ENCODE measurements around the gene USP53.
"Not testable (repeated sequence)": the region's sequence is repeated elsewhere in the genome, so short reads cannot be mapped to it uniquely, and the experiment has no call there.

The USP53 gene

DNA sequence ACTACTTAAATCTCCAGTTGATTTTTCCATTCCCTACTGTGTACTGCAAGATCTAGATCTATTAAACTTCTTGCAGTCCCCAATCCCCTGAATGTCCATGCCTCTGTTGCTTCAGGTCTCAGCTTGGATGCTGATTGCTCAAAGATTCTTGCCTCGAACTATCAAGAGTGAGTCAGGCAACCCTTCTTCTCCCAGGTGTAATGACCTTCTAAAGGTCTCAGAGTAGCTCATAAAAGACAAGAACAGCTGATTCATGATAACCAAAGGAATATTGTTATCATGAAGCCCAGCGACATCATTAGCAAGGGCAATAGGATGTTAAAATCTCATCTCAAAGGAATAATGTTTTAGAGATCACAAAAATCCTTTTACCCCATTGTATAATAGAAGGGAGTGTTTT, 116.2 kb downstream of the USP53 start:
- DNase-seq = no peak

DNA sequence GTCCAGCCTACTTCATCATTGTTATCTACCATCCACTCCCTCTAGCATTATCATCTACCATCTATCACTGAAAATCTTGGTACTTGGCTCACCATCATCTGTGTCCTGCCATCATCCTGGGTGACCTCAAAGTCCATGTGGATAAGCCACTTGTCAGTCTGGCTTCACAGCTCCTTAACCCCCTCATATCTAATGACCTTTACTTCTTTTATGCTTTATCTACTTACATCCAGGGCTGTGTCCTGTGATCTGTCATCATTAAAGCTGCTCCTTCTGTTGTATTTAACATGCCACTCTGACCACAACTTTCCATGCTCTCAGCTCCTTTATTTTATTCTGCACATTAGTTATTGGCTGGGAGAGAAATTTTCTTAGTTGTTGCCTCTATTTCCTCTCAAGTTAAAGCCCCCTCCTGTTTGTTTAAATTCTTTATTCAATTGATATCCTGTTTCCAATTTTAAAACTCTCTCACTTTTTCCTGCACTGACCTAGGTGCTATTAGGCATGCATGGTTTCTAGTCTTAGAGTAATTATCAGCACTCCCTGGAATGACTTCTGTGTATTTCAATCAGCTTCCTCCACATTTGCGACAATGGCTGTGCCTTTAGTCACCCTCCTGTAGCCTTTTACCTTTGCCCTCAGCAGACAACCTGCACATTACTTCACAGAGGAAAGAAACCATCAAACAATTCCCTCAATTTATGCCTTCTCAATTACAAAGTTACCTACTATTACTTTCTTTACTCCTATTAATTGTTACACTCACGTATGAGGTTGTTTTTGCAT, 117.5 kb downstream of the USP53 start:
- no peak for DNase-seq

- not testable (repeated sequence) for DNase-seq
Measured at GRCh38 chr4:119336332-119336979, 123.9 kb downstream of the USP53 start.

DNA sequence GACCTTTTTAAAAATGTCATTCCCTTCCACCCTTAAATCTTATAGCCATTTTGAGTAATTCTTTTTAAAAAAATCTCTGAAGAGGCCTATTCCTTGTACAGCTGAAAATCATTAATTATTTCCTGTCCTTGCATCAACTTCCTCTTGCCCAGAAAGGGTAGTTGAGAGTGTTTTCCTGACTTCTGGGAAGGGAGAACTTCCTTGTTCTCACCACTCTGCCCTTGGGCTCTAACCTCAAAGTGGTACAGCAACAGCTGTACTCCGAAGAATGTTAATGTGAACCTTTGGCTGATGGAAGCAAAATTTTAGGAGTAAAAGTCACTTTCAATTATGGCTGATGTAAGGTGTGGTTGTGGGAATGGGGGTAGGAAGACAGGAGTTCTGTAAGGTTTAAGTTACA, 124.5 kb downstream of the USP53 start:
- DNase-seq = no peak

GRCh38 chr4:119339895-119340294, 127.4 kb downstream of the USP53 start:
- not testable (repeated sequence) for DNase-seq

GRCh38 chr4:119343293-119343692, 130.8 kb downstream of the USP53 start:
- not testable (repeated sequence) for DNase-seq

Measured in effector CD8-positive, alpha-beta T cell (primary cell).